ENCODE measurements around the gene KCNJ10.

KCNJ10 gene

DNA sequence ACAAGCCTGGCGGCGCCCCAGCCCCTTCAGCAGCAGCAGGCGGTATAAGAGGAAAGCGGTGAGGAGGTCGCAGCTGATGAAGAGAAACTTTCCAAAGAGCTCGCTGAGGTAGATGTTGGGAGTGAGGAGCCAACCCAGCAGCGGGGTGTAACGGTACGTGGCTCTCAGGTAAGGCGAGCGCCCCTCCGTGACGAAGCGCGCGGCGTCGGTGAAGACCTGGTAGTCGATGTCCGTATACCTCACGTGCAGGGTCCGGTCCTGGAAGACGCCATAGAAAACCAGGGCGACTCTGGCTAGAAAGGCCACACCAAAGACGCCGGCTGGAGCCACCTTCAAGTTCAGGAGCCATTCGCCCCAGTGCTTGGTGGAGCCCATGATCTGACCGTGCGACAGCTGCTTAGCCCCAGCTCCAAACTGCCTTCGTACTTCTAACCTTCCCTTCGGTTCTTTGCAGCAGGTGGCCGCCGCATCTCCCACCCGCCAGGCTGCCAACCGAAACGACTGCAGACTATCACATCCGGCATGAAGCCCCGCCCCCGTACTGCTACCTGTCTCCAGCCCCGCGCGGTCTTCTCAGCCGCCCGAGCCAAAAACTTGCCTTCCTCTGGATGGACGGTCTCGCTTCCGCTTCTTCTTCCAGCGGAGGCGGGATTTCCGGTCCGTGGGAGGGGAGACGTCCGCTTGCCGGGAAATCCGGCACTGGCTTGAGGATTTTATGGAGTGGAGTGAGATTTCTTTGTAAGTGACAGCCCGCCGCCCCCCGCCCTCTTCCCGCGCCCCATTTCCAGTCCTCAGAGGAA is 38.4 kb downstream of the KCNJ10 start, which contains the start of gene PIGM (continued):
- peak; percentile 88 for TF ChIP-seq SP3 (tag by site-specific recombination; IDR thresholded peaks at IDR 0.05)
- TF ChIP-seq FEZF1 (tag by site-specific recombination; IDR thresholded peaks at IDR 0.05): no peak
- peak; percentile 49; the same call in 1 of the 2 replicates for TF ChIP-seq SCRT1 (tag by site-specific recombination; IDR thresholded peaks at IDR 0.05; ENCODE audit: borderline replicate concordance)
- TF ChIP-seq OVOL3 (tag by site-specific recombination; IDR thresholded peaks at IDR 0.05): 0 out of 2 replicates have a peak, but pooled peaks have one; percentile 21
- no peak for TF ChIP-seq SETDB1 (IDR thresholded peaks at IDR 0.05; ENCODE audit: insufficient read length, low read length)
- TF ChIP-seq ZNF768 (tag by site-specific recombination; IDR thresholded peaks at IDR 0.05): no peak
- peak; percentile 45; the same call in 1 of the 2 replicates for TF ChIP-seq ZFP37 (tag by site-specific recombination; IDR thresholded peaks at IDR 0.05)
- TF ChIP-seq ZNF335 (tag by site-specific recombination; conservative IDR thresholded peaks at IDR 0.05): peak; percentile 62
- TF ChIP-seq, protein P1, sequence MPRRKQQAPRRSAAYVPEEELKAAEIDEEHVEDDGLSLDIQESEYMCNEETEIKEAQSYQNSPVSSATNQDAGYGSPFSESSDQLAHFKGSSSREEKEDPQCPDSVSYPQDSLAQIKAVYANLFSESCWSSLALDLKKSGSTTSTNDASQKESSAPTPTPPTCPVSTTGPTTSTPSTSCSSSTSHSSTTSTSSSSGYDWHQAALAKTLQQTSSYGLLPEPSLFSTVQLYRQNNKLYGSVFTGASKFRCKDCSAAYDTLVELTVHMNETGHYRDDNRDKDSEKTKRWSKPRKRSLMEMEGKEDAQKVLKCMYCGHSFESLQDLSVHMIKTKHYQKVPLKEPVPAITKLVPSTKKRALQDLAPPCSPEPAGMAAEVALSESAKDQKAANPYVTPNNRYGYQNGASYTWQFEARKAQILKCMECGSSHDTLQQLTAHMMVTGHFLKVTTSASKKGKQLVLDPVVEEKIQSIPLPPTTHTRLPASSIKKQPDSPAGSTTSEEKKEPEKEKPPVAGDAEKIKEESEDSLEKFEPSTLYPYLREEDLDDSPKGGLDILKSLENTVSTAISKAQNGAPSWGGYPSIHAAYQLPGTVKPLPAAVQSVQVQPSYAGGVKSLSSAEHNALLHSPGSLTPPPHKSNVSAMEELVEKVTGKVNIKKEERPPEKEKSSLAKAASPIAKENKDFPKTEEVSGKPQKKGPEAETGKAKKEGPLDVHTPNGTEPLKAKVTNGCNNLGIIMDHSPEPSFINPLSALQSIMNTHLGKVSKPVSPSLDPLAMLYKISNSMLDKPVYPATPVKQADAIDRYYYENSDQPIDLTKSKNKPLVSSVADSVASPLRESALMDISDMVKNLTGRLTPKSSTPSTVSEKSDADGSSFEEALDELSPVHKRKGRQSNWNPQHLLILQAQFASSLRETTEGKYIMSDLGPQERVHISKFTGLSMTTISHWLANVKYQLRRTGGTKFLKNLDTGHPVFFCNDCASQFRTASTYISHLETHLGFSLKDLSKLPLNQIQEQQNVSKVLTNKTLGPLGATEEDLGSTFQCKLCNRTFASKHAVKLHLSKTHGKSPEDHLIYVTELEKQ (tag by site-specific recombination; IDR thresholded peaks at IDR 0.05; ENCODE audit: borderline replicate concordance): no peak
- TF ChIP-seq ZNF664 (tag by site-specific recombination; IDR thresholded peaks at IDR 0.05): no peak
- no peak for TF ChIP-seq ZNF747 (tag by site-specific recombination; IDR thresholded peaks at IDR 0.05)
- peak; percentile 89 for TF ChIP-seq ZFHX2 (tag by site-specific recombination; conservative IDR thresholded peaks at IDR 0.05)
- TF ChIP-seq ZNF792 (tag by site-specific recombination; IDR thresholded peaks at IDR 0.05): no peak
- no peak for TF ChIP-seq ZNF174 (tag by site-specific recombination; IDR thresholded peaks at IDR 0.05)
- TF ChIP-seq ZNF24 (tag by site-specific recombination; IDR thresholded peaks at IDR 0.05): 0 out of 2 replicates have a peak, but pooled peaks have one; percentile 54
- no peak for TF ChIP-seq ZNF248 (tag by site-specific recombination; IDR thresholded peaks at IDR 0.05)
- no peak for TF ChIP-seq ZNF274 (IDR thresholded peaks at IDR 0.05; ENCODE audit: low read length)
- no peak for TF ChIP-seq ZNF274 (tag by site-specific recombination; IDR thresholded peaks at IDR 0.05; ENCODE audit: borderline replicate concordance)
- no peak for TF ChIP-seq ZSCAN16 (tag by site-specific recombination; IDR thresholded peaks at IDR 0.05)
- no peak for TF ChIP-seq KLF1 (tag by site-specific recombination; IDR thresholded peaks at IDR 0.05)
- no peak for TF ChIP-seq ZNF600 (tag by site-specific recombination; IDR thresholded peaks at IDR 0.05)
- TF ChIP-seq ZNF214 (tag by site-specific recombination; IDR thresholded peaks at IDR 0.05; ENCODE audit: borderline replicate concordance): no peak
- TF ChIP-seq, protein P2, sequence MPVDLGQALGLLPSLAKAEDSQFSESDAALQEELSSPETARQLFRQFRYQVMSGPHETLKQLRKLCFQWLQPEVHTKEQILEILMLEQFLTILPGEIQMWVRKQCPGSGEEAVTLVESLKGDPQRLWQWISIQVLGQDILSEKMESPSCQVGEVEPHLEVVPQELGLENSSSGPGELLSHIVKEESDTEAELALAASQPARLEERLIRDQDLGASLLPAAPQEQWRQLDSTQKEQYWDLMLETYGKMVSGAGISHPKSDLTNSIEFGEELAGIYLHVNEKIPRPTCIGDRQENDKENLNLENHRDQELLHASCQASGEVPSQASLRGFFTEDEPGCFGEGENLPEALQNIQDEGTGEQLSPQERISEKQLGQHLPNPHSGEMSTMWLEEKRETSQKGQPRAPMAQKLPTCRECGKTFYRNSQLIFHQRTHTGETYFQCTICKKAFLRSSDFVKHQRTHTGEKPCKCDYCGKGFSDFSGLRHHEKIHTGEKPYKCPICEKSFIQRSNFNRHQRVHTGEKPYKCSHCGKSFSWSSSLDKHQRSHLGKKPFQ (tag by site-specific recombination; IDR thresholded peaks at IDR 0.05): 0 out of 2 replicates have a peak, but pooled peaks have one; percentile 11
- no peak for TF ChIP-seq ZNF585B (tag by site-specific recombination; IDR thresholded peaks at IDR 0.05)
- TF ChIP-seq ZNF132 (tag by site-specific recombination; IDR thresholded peaks at IDR 0.05; ENCODE audit: borderline replicate concordance): no peak
- TF ChIP-seq, protein P3, sequence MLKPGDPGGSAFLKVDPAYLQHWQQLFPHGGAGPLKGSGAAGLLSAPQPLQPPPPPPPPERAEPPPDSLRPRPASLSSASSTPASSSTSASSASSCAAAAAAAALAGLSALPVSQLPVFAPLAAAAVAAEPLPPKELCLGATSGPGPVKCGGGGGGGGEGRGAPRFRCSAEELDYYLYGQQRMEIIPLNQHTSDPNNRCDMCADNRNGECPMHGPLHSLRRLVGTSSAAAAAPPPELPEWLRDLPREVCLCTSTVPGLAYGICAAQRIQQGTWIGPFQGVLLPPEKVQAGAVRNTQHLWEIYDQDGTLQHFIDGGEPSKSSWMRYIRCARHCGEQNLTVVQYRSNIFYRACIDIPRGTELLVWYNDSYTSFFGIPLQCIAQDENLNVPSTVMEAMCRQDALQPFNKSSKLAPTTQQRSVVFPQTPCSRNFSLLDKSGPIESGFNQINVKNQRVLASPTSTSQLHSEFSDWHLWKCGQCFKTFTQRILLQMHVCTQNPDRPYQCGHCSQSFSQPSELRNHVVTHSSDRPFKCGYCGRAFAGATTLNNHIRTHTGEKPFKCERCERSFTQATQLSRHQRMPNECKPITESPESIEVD (tag by site-specific recombination; IDR thresholded peaks at IDR 0.05): no peak
- TF ChIP-seq ZNF544 (tag by site-specific recombination; IDR thresholded peaks at IDR 0.05): no peak
- no peak for TF ChIP-seq ZFP3 (tag by site-specific recombination; IDR thresholded peaks at IDR 0.05; ENCODE audit: low read depth)
- TF ChIP-seq ZSCAN23 (tag by site-specific recombination; IDR thresholded peaks at IDR 0.05): no peak
- TF ChIP-seq KLF7 (tag by site-specific recombination; IDR thresholded peaks at IDR 0.05; ENCODE audit: borderline replicate concordance): 0 out of 2 replicates have a peak, but pooled peaks have one; percentile 35
- peak; percentile 84; the same call in 1 of the 2 replicates for TF ChIP-seq ZXDB (tag by site-specific recombination; IDR thresholded peaks at IDR 0.05)
